GM18505 (cell line): Measurements from ENCODE around the gene GNGT2.

ENCODE experiments used
- ATAC-seq: cut with Tn5 transposase; IDR thresholded peaks from one replicate; pipeline ENCODE4 v1.9.1; 2021; ENCODE audit not compliant: unreplicated experiment
- POLR2A ChIP-seq: IDR thresholded peaks from 4 replicates; pipeline ENCODE4 v1.6.1; 2011; ENCODE audit warnings: borderline replicate concordance; ENCODE audit not compliant: insufficient read depth, insufficient read length; ENCODE audit errors: extremely low read depth

Gene GNGT2

GRCh38 chr17:49240619-49241018 lies 30.2 kb upstream of the GNGT2 start:
- no peak for TF ChIP-seq POLR2A
- no peak for ATAC-seq

GRCh38 chr17:49239963-49240362 lies 29.6 kb upstream of the GNGT2 start:
- ATAC-seq: no peak
- TF ChIP-seq POLR2A: no peak

GRCh38 chr17:49235896-49236295 lies 25.5 kb upstream of the GNGT2 start:
- no peak for TF ChIP-seq POLR2A
- no peak for ATAC-seq

GRCh38 chr17:49234509-49235080 lies 24.2 kb upstream of the GNGT2 start:
- ATAC-seq: no peak

GRCh38 chr17:49231563-49231894 lies 21.2 kb upstream of the GNGT2 start:
- TF ChIP-seq POLR2A: no peak
- no peak for ATAC-seq

More at GRCh38 chr17:49234509-49235080, 24.2 kb upstream of the GNGT2 start:
- TF ChIP-seq POLR2A: no peak

- TF ChIP-seq POLR2A: peak; percentile 47
- ATAC-seq: peak; percentile 85
These were observed 20.5 kb upstream of the GNGT2 start, which contains the start of gene PHOSPHO1 for GRCh38 chr17:49230636-49231562. TSS of gene PHOSPHO1 (minus strand) at chr17:49230787. CDS start at chr17:49226691, 4,096 bp downstream.

GRCh38 chr17:49229805-49230600 lies 19.6 kb upstream of the GNGT2 start:
- ATAC-seq: no peak

GRCh38 chr17:49229076-49229804 lies 18.9 kb upstream of the GNGT2 start:
- no peak for TF ChIP-seq POLR2A
- no peak for ATAC-seq

More at GRCh38 chr17:49229805-49230600, 19.6 kb upstream of the GNGT2 start:
- peak; percentile 36 for TF ChIP-seq POLR2A

GRCh38 chr17:49227436-49228261 lies 17.3 kb upstream of the GNGT2 start:
- no peak for TF ChIP-seq POLR2A
- no peak for ATAC-seq

GRCh38 chr17:49226771-49227435 lies 16.5 kb upstream of the GNGT2 start:
- no peak for TF ChIP-seq POLR2A
- ATAC-seq: no peak

- TF ChIP-seq POLR2A: no peak
- ATAC-seq: no peak
These were observed 15.3 kb upstream of the GNGT2 start for GRCh38 chr17:49225554-49226236.
